Measurements from ENCODE around the gene GDAP2.

DNA sequence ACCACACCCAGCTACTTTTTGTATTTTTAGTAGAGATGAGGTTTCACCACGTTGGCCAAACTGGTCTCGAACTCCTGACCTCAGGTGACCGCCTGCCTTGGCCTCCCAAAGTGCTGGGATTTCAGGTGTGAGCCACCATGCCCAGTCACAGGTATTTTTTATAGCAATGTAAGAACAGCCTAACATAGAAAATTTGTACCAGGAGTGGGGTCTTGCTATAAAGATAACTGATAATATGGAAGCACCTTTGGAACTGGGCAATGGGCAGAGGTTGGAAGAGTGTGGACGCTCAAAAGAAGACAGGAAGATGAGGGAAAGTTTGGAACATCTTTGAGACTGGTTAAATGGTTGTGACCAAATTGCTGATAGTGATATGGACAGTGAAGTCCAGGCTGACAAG, 99.2 kb downstream of the GDAP2 start:
- TF ChIP-seq CTCF (IDR thresholded peaks at IDR 0.05; ENCODE audit: low read depth, low read length): no peak
- TF ChIP-seq POLR2A (IDR thresholded peaks at IDR 0.05; ENCODE audit: extremely low read depth, insufficient read length): no peak
- no peak for TF ChIP-seq MAX (IDR thresholded peaks at IDR 0.05; ENCODE audit: low read depth, low read length)

Measured in NB4 (cell line).